HEK293T (cell line): ENCODE results near the gene DHX34.

Experiments
- CTCF ChIA-PET: fragments of 350-600 bp; formaldehyde crosslinking; extraction: SDS; loops from one replicate; lab custom pipeline; 2021; ENCODE audit warnings: antibody characterized with exemption, inconsistent platforms; lab: Yijun Ruan, JAX
- POLR2A ChIA-PET: fragments of 350-600 bp; formaldehyde crosslinking; extraction: SDS; loops from one replicate; lab custom pipeline; 2020; ENCODE audit warnings: antibody characterized with exemption, inconsistent platforms; lab: Yijun Ruan, JAX
- DNase-seq: peaks from one replicate; pipeline ENCODE4 v3.0.0; 2012; ENCODE audit warnings: mixed read lengths; ENCODE audit errors: extremely low spot score
- ARNT ChIP-seq: fragments of 450-650 bp; IDR thresholded peaks from 2 replicates; pipeline ENCODE4 v1.6.1; 2017; ENCODE audit warnings: mild to moderate bottlenecking
- BHLHE40 ChIP-seq: fragments of 450-650 bp; IDR thresholded peaks from 2 replicates; pipeline ENCODE4 v1.6.1; 2016; ENCODE audit warnings: mild to moderate bottlenecking, moderate library complexity, borderline replicate concordance
- CTBP1 ChIP-seq: fragments of 450-650 bp; IDR thresholded peaks from 2 replicates; pipeline ENCODE4 v1.6.1; 2016; ENCODE audit warnings: borderline replicate concordance
- ELF4 ChIP-seq: fragments of 450-650 bp; IDR thresholded peaks from 2 replicates; pipeline ENCODE4 v1.6.1; 2017; ENCODE audit warnings: antibody characterized with exemption
- FOXA1 ChIP-seq: fragments of 450-650 bp; IDR thresholded peaks from 2 replicates; pipeline ENCODE4 v1.6.1; 2016; ENCODE audit warnings: mild to moderate bottlenecking
- FOXK2 ChIP-seq: fragments of 450-650 bp; IDR thresholded peaks from 2 replicates; pipeline ENCODE4 v1.6.1; 2016; ENCODE audit warnings: mild to moderate bottlenecking
- FOXM1 ChIP-seq: fragments of 450-650 bp; IDR thresholded peaks from 2 replicates; pipeline ENCODE4 v1.6.1; 2017; ENCODE audit warnings: mild to moderate bottlenecking, borderline replicate concordance
- HDGF ChIP-seq: fragments of 450-650 bp; IDR thresholded peaks from 2 replicates; pipeline ENCODE4 v1.6.1; 2017; ENCODE audit warnings: antibody characterized with exemption, borderline replicate concordance
- L3MBTL2 ChIP-seq: fragments of 450-650 bp; conservative IDR thresholded peaks from 2 replicates; pipeline ENCODE4 v1.6.1; 2016; ENCODE audit warnings: mild to moderate bottlenecking
- LEF1 ChIP-seq: fragments of 450-650 bp; IDR thresholded peaks from 2 replicates; pipeline ENCODE4 v1.6.1; 2017; ENCODE audit warnings: mild to moderate bottlenecking, borderline replicate concordance
- NFRKB ChIP-seq: fragments of 450-650 bp; IDR thresholded peaks from 2 replicates; pipeline ENCODE4 v1.6.1; 2016; ENCODE audit warnings: mild to moderate bottlenecking, moderate library complexity
- SP1 ChIP-seq: fragments of 450-650 bp; IDR thresholded peaks from 2 replicates; pipeline ENCODE4 v1.6.1; 2017
- SUZ12 ChIP-seq: fragments of 450-650 bp; IDR thresholded peaks from 2 replicates; pipeline ENCODE4 v1.6.1; 2016; ENCODE audit warnings: mild to moderate bottlenecking
- TARDBP ChIP-seq: fragments of 450-650 bp; IDR thresholded peaks from 2 replicates; pipeline ENCODE4 v1.6.1; 2016
- ZNF384 ChIP-seq: fragments of 450-650 bp; IDR thresholded peaks from 2 replicates; pipeline ENCODE4 v1.6.1; 2016
- TF ChIP-seq, protein P1 (sequence below): fragments of 450-650 bp; IDR thresholded peaks from 2 replicates; pipeline ENCODE4 v1.6.1; 2016

Gene DHX34

DNA sequence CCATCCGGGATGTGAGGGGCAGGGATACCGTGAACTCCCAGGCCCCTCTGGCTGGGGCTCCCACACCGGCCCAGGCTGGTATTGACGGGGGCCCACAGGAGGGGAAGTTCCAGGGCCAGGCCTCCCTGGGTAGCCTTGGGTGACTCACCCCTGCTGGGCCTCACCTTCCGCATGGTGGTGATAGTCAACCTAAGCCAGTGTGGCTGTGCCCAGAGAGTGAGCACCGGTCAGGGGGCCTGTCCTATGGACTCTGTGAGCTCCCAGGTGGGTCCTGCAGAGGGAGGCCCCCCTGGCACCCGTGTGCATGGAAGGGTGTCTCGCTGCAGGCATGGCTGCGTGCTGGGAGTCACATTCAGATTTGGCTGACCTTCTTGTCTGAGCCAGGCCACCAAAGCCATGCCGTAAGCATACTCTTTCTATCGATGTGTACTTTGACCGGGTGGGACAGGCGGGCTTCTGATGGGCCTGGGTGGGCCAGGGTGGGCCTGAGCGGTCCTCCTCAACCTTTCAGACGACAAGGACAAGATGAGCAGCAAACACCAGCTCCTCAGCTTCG lies 27.6 kb downstream of the DHX34 start:
- POLR2A ChIA-PET: no interaction called here
- DNase-seq: no peak
- CTCF ChIA-PET: no interaction called here
- TF ChIP-seq L3MBTL2: no peak

DNA sequence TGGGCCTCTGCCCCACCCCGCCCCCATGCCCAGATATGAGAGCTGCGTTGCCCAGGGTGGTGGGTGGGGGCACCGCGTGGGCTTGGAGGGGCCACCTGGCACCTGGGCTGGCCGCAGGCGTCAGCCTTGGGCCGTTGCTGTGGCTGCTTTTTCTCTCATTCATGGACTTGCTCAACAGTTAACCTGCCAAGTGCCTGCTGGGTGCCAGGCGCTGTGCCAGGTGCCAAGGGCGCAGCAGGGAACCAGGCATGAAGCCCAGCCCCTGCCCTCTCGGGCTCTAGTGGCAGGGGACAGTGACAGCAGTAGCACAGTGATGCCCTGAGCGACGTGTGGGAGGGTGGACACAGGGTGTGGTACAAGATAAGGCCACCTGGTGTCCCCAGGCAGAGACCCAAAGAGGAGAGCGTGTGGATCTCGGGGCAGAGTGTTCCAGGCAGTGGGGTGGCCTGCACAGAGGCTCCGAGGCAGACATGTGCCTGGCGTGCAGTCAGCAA lies 28.1 kb downstream of the DHX34 start:
- ChIA-PET POLR2A (no interaction called here), CTCF (interaction anchor here (1.3 kb wide), 1 partner anchor 26 kb away, joined by 4 read pairs; no protein-coding TSS in a partner anchor)

DNA sequence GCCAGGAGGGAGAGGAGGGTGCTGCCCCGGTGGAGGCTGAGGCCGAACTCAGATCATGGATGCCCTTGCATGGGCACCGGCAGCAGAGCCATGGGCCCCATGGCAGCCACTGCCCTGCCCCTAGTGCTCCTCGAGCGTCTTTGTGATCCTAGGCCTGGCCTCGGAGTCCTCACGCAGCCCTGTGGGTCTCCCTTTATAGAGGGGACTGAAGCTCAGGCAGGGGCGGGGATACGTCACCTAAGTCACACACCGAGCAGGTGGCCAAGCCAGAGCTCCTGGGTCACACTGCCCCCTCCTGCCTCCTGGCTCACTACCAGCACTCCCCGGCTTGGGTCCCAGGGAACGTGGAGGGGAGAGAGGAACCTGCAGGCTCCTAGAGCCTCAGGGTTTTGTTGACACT lies 28.7 kb downstream of the DHX34 start:
- CTCF ChIA-PET: interaction anchor here (1.3 kb wide), 1 partner anchor 27 kb away, joined by 4 read pairs; no protein-coding TSS in a partner anchor
- DNase-seq: no peak
- POLR2A ChIA-PET: no interaction called here
- TF ChIP-seq FOXM1: no peak

More for the DNA sequence above, 28.1 kb downstream of the DHX34 start:
- no peak for DNase-seq
- TF ChIP-seq TARDBP: no peak
- no peak for TF ChIP-seq FOXK2
- no peak for TF ChIP-seq FOXM1
- no peak for TF ChIP-seq ELF4
- no peak for TF ChIP-seq LEF1
- no peak for TF ChIP-seq ZNF384
- TF ChIP-seq L3MBTL2: no peak
- TF ChIP-seq FOXA1: no peak
- no peak for TF ChIP-seq SP1
- no peak for TF ChIP-seq CTBP1
- no peak for TF ChIP-seq BHLHE40

DNA sequence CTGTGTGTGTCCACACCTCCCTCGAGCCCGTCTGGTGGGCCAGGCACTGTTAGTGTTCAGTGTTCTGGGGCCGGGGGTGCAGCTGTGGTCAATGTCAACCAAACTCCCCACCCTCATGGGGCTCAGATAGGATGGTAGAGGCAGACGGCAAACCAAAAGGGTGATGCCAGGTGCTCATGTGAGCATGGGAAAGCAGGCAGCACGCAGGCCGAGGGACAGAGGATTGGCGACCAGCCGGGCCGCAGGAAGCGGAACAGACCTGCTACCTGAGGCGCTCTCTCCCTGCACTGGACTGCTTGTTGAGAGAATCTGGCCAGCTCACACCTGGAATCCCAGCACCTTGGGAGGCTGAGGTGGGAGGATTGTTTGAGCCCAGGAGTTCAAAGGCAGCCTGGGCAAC lies 29.1 kb downstream of the DHX34 start:
- TF ChIP-seq CTBP1 (no peak), SP1 (no peak), NFRKB (no peak), L3MBTL2 (no peak)
- DNase-seq: no peak
- ChIA-PET CTCF (interaction anchor here (1.3 kb wide), 1 partner anchor 27 kb away, joined by 4 read pairs; no protein-coding TSS in a partner anchor), POLR2A (no interaction called here)

DNA sequence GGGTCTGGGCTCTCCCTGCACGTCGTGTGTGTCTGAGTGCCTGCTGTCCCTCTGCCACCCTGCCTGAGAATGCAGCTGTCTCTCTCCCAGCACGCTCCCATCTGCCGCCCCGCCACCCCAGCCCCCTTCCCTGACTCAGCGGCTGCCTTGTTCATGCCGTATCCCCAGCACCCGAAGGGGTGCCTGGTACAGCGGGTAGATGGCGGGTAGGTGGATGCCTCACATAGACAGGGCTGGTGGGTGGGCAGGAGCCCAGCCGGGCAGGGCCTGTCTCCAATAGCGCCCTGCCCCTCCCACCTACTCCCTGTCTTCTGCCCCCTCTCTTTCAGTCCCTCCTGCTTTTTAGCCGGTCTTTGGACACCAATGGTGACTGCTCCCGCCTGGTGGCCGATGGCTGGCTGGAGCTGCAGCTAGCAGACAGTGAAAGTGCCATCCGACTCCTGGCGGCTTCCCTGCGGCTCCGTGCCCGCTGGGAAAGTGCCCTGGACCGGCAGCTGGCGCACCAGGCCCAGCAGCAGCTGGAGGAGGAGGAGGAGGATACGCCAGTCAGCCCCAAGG lies 30.3 kb downstream of the DHX34 start:
- no peak for DNase-seq
- TF ChIP-seq FOXK2: no peak
- TF ChIP-seq BHLHE40: no peak
- CTCF ChIA-PET: no interaction called here
- POLR2A ChIA-PET: no interaction called here

DNA sequence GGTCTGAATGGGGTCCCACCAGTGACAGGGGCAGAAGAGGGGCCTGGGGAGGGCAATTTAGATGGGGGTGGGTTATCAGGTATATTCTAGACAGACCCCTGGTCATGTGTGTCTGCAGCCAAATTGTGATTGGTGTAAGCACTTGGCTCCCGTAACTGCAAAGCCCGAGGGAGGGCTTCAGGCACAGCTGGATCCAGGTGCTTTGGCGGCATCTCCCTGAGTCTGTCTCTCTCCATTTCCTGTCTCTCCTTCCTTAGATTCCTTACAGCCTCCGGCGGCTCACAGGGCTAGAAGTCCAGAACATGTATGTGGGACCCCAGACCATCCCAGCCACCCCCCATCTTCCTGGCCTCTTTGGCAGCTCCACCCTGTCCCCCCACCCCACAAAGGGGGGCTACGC lies 31.4 kb downstream of the DHX34 start:
- TF ChIP-seq FOXA1: no peak
- TF ChIP-seq BHLHE40: no peak
- TF ChIP-seq CTBP1: no peak
- TF ChIP-seq, protein P1, sequence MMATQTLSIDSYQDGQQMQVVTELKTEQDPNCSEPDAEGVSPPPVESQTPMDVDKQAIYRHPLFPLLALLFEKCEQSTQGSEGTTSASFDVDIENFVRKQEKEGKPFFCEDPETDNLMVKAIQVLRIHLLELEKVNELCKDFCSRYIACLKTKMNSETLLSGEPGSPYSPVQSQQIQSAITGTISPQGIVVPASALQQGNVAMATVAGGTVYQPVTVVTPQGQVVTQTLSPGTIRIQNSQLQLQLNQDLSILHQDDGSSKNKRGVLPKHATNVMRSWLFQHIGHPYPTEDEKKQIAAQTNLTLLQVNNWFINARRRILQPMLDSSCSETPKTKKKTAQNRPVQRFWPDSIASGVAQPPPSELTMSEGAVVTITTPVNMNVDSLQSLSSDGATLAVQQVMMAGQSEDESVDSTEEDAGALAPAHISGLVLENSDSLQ: no peak
- no peak for TF ChIP-seq TARDBP
- TF ChIP-seq SP1: no peak
- TF ChIP-seq FOXM1: no peak
- TF ChIP-seq SUZ12: no peak
- TF ChIP-seq FOXK2: no peak
- TF ChIP-seq ELF4: no peak
- no peak for TF ChIP-seq LEF1
- TF ChIP-seq HDGF: no peak
- ChIA-PET CTCF (interaction anchor here (1.0 kb wide), 1 partner anchor 10 kb away, joined by 3 read pairs; no protein-coding TSS in a partner anchor), POLR2A (no interaction called here)
- no peak for DNase-seq

DNA sequence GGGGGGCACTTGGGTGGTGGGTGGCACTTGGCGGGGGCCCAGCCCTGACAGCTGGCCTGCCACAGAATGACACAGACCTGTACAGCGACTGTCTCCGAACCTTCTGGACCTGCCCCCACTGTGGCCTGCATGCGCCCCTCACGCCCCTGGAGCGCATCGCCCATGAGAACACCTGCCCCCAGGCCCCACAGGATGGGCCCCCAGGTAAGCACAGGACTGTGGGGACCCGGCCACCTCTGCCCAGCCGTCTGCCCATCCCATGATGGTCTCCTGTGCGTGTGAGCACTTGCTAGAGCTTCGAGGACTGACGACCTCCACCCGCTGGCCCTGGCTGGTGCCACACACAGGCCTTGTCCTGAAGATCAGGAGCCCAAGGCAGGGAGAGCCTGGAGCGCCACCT lies 32.0 kb downstream of the DHX34 start:
- ChIA-PET CTCF (interaction anchor here (1.0 kb wide), 1 partner anchor 10 kb away, joined by 3 read pairs; no protein-coding TSS in a partner anchor), POLR2A (no interaction called here)
- TF ChIP-seq TARDBP: no peak
- TF ChIP-seq, protein P1: no peak
- TF ChIP-seq L3MBTL2: no peak
- no peak for TF ChIP-seq BHLHE40
- no peak for TF ChIP-seq ZNF384
- no peak for TF ChIP-seq ARNT
- no peak for TF ChIP-seq CTBP1
- no peak for TF ChIP-seq LEF1
- no peak for DNase-seq
